Endothelial cell of umbilical vein (primary cell): Measurements from ENCODE around the gene ZMIZ1. TPM values are rescaled to one million over a fixed set of nuclear protein-coding genes. Genes with fewer than 3 reads are reported as not detected.

ENCODE experiments used
- BruUV-seq: library from RNA; stranded (reverse); fragments of 400-500 nt; replicated peaks from 2 replicates; lab custom pipeline; 2021; lab: Mats Ljungman, UMichigan
- CTCF ChIA-PET: fragments of 300-600, 350-600 bp; sonication (Branson Sonifier 250); formaldehyde crosslinking; loops from one replicate; lab custom pipeline; 2021; ENCODE audit warnings: antibody characterized with exemption, inconsistent platforms; lab: Charles Lee
- POLR2A ChIA-PET: fragments of 300-600, 350-600 bp; sonication (Branson Sonifier 250); formaldehyde crosslinking; loops from one replicate; lab custom pipeline; 2021; ENCODE audit warnings: antibody characterized with exemption, inconsistent platforms; lab: Charles Lee
- DNase-seq: peaks from one replicate; pipeline ENCODE4 v3.0.0-alpha.2; 2011; ENCODE audit warnings: low read depth, low spot score
- FAIRE-seq: peaks from 2 replicates; lab custom pipeline; 2011; peaks lifted over from hg19 to GRCh38; lab: Jason Lieb, UNC
- H2AFZ ChIP-seq: 2 replicates; pipeline ENCODE4 v1.6.0; 2012; ENCODE audit warnings: low read depth, low read length, control low read depth, inconsistent platforms
- H3K27ac ChIP-seq: 2 replicates; pipeline ENCODE4 v1.5.1; 2011; ENCODE audit warnings: low read depth, mild to moderate bottlenecking, control low read depth, low read length, moderate library complexity; ENCODE audit not compliant: insufficient read depth
- H3K27me3 ChIP-seq, 2 experiments: 2 replicates each; pipeline versions ENCODE4 v1.6.0 to v1.6.1; 2011; ENCODE audit warnings: low read length in 2 of 2, mixed read lengths in 1 of 2; ENCODE audit not compliant: control insufficient read depth in 2 of 2, insufficient read depth in 2 of 2
- H3K36me3 ChIP-seq, 2 experiments: 2 replicates in 1 of 2; 3 replicates in 1 of 2; pipeline ENCODE4 v1.5.1; 2011; ENCODE audit warnings: low read length in 2 of 2, mild to moderate bottlenecking in 1 of 2, moderate library complexity in 1 of 2; ENCODE audit not compliant: control insufficient read depth in 2 of 2, insufficient read depth in 2 of 2; ENCODE audit errors: extremely low read depth in 1 of 2
- H3K4me1 ChIP-seq: 3 replicates; pipeline ENCODE4 v1.5.1; 2011; ENCODE audit warnings: mild to moderate bottlenecking, low read length; ENCODE audit not compliant: control insufficient read depth, insufficient read depth; ENCODE audit errors: extremely low read depth
- H3K4me2 ChIP-seq: 2 replicates; pipeline ENCODE4 v1.6.1; 2011; ENCODE audit warnings: low read length, control low read depth, mixed read lengths; ENCODE audit not compliant: insufficient read depth
- H3K4me3 ChIP-seq, 3 experiments: fragments of 200-600 bp in 1 of 3; sonication (generic), shearing (Covaris generic) in 1 of 3; replicated peaks in 1 of 3; 2 replicates each; pipeline ENCODE4 v1.5.1; 2011 to 2016; ENCODE audit warnings: control low read depth in 3 of 3, low read length in 3 of 3, mild to moderate bottlenecking in 2 of 3, inconsistent platforms in 1 of 3, low read depth in 1 of 3, moderate library complexity in 1 of 3; ENCODE audit not compliant: insufficient read depth in 1 of 3
- H3K79me2 ChIP-seq: 2 replicates; pipeline ENCODE4 v1.6.0; 2012; ENCODE audit warnings: low read length, inconsistent platforms; ENCODE audit not compliant: control insufficient read depth, insufficient read depth
- H3K9ac ChIP-seq: replicated peaks from 2 replicates; pipeline ENCODE3; 2011; ENCODE audit warnings: low read length, control low read depth; ENCODE audit not compliant: insufficient read depth; ENCODE audit errors: extremely low read depth
- H3K9me1 ChIP-seq: replicated peaks from 3 replicates; pipeline ENCODE4 v1.6.0; 2011; ENCODE audit warnings: mild to moderate bottlenecking, low read length; ENCODE audit not compliant: control insufficient read depth, insufficient read depth; ENCODE audit errors: extremely low read depth
- H3K9me3 ChIP-seq: replicated peaks from 2 replicates; pipeline ENCODE4 v1.5.1; 2012; ENCODE audit warnings: low read length, inconsistent platforms; ENCODE audit not compliant: control insufficient read depth, insufficient read depth
- H4K20me1 ChIP-seq: replicated peaks from 2 replicates; pipeline ENCODE3; 2011; ENCODE audit warnings: mild to moderate bottlenecking, low read length; ENCODE audit not compliant: control insufficient read depth, insufficient read depth; ENCODE audit errors: extremely low read depth
- CTCF ChIP-seq, 2 donors: IDR thresholded peaks; 1 replicate in 1 of 2; 2 replicates in 1 of 2; pipeline ENCODE4 v1.5.1; 2011; ENCODE audit warnings: low read length in 2 of 2, mild to moderate bottlenecking in 2 of 2, moderate library complexity in 2 of 2, control low read depth in 1 of 2, inconsistent platforms in 1 of 2, low read depth in 1 of 2; ENCODE audit not compliant: insufficient read depth in 1 of 2; ENCODE audit errors: extremely low read depth in 1 of 2
- EZH2 ChIP-seq: IDR thresholded peaks from 2 replicates; pipeline ENCODE4 v1.6.1; 2012; ENCODE audit warnings: borderline replicate concordance, low read depth, mild to moderate bottlenecking, moderate library complexity, low read length, inconsistent platforms; ENCODE audit not compliant: severe bottlenecking
- FOS ChIP-seq: IDR thresholded peaks from 2 replicates; pipeline ENCODE4 v1.6.1; 2011; ENCODE audit warnings: mild to moderate bottlenecking, low read length, moderate library complexity, borderline replicate concordance; ENCODE audit not compliant: insufficient read depth
- GATA2 ChIP-seq: IDR thresholded peaks from 2 replicates; pipeline ENCODE4 v1.7.0; 2011; ENCODE audit warnings: low read depth, mild to moderate bottlenecking, moderate library complexity, mixed read lengths, low read length; ENCODE audit not compliant: insufficient read length, insufficient read depth
- JUN ChIP-seq: IDR thresholded peaks from 2 replicates; pipeline ENCODE4 v1.6.1; 2011; ENCODE audit warnings: borderline replicate concordance, low read depth; ENCODE audit not compliant: insufficient read length, insufficient read depth
- MAX ChIP-seq: IDR thresholded peaks from 2 replicates; pipeline ENCODE4 v1.6.1; 2011; ENCODE audit not compliant: insufficient read depth, insufficient read length
- MYC ChIP-seq: IDR thresholded peaks from one replicate; pipeline ENCODE4 v1.6.1; 2011; ENCODE audit warnings: mild to moderate bottlenecking, low read depth, low read length
- POLR2A ChIP-seq: IDR thresholded peaks from 2 replicates; pipeline ENCODE4 v1.6.1; 2012; ENCODE audit warnings: low read depth, mild to moderate bottlenecking, control low read depth, low read length
- POLR2AphosphoS5 ChIP-seq: IDR thresholded peaks from 2 replicates; pipeline ENCODE4 v1.6.1; 2012; ENCODE audit warnings: low read depth, mild to moderate bottlenecking, control low read depth, low read length, moderate library complexity; ENCODE audit not compliant: insufficient read depth
- dilution Hi-C: fragments of 300-500 bp; cut with MboI; formaldehyde crosslinking; loops from one replicate; pipeline ENCODE4 v1.15.0; 2019; ENCODE audit warnings: low sequenced_read_pairs; ENCODE audit not compliant: extremely low pct_ligation_motif_present
- intact Hi-C: fragments of 100-400 bp; cut with micrococcal nuclease; formaldehyde crosslinking; loops from one replicate; pipeline ENCODE4 v1.10.0; 2022
- polyA plus RNA-seq, 4 experiments: library from polyadenylated mRNA; depleted of rRNA in 3 of 4; stranded (reverse) in 3 of 4; unstranded in 1 of 4; fragments of >200 nt; gene quantifications; 2 replicates each; pipeline versions ENCODE4 v1.2.1 to v1.2.3, GENCODE V29; 2011 to 2012; ENCODE audit warnings: missing spikeins in 1 of 4
- total RNA-seq: library from RNA; stranded (reverse); gene quantifications from 2 replicates; pipeline ENCODE4 v1.2.3, GENCODE V29; 2021

The ZMIZ1 gene
- total and polyA plus RNA-seq, 2 donors (not counting 3 experiments of a cell fraction or from before 2014, with no cell fraction given): 12.5 to 46.7 TPM

GRCh38 chr10:79301754-79302530 lies 233.2 kb downstream of the ZMIZ1 start:
- Histone ChIP-seq H3K27me3 (no peaks in the 10 kb centered on the region), H3K4me1 (no peaks in the 10 kb centered on the region), H3K4me2 (no peak overlapping the region), H4K20me1 (no peaks in the 10 kb centered on the region), H3K27ac (no peak overlapping the region), H3K9me3 (no peaks in the 10 kb centered on the region), H2AFZ (no peak overlapping the region), H3K9me1 (no peaks in the 10 kb centered on the region), H3K9ac (no peak overlapping the region), H3K4me3 (no peak overlapping the region), H3K36me3 (peaks cover 8 to 84% of the 10 kb centered on the region in 2 experiments), H3K79me2 (no peaks in the 10 kb centered on the region)
- BruUV-seq: no TSS peak
- POLR2A ChIA-PET: no interaction called here
- intact Hi-C loops (no loop called here), dilution Hi-C loops (no loop called here)
- CTCF ChIA-PET: no interaction called here
- DNase-seq: no peak
- FAIRE-seq: no peak
- TF ChIP-seq GATA2 (no peak), JUN (no peak), MYC (no peak), POLR2AphosphoS5 (no peak), CTCF (IDR thresholded peaks at IDR 0.05; ENCODE audit: extremely low read depth in 1 of 2, insufficient read depth in 1 of 2, low read depth in 1 of 2, low read length in 2 of 2) (no peak), FOS (no peak), EZH2 (no peak), POLR2A (no peak), MAX (no peak)
